Transverse colon (tissue), 3 donors: ENCODE results near the gene RHBDL1.

Source experiments
- CTCF ChIP-seq, 5 experiments: fragments of 200-600 bp in 3 of 5; fragments of 450-650 bp in 2 of 5; sonication (generic) in 3 of 5; IDR thresholded peaks; 1 replicate in 2 of 5; 2 replicates in 3 of 5; pipeline ENCODE4 v1.5.1; 2016 to 2017; ENCODE audit warnings: antibody characterized with exemption in 5 of 5, inconsistent platforms in 3 of 5, mild to moderate bottlenecking in 2 of 5, moderate library complexity in 1 of 5
- EP300 ChIP-seq: sonication (generic); formaldehyde crosslinking; IDR thresholded peaks from one replicate; pipeline ENCODE4 v1.6.1; 2017; ENCODE audit warnings: antibody characterized with exemption, low read depth
- POLR2A ChIP-seq: fragments of 450-650 bp; IDR thresholded peaks from one replicate; pipeline ENCODE4 v1.6.1; 2016; ENCODE audit warnings: antibody characterized with exemption, mild to moderate bottlenecking, moderate library complexity

GRCh38 chr16:666572-666971 lies 8.9 kb upstream of the RHBDL1 start:
- TF ChIP-seq CTCF (IDR thresholded peaks at IDR 0.05) (no peak), EP300 (no peak), POLR2A (no peak)
